K562 (cell line): ENCODE data around the gene PRR36. TPM values are rescaled to one million over a fixed set of nuclear protein-coding genes. Genes with fewer than 3 reads are reported as not detected.

Source experiments
- ATAC-seq: fragments of 200-7000 bp; cut with Tn5 transposase; 3 replicates; pipeline ENCODE4 v1.9.1; 2020; ENCODE audit warnings: moderate library complexity
- BruUV-seq: library from RNA; stranded (reverse); fragments of 400-500 nt; replicated peaks from 2 replicates; lab custom pipeline; 2021; lab: Mats Ljungman, UMichigan
- CTCF ChIA-PET: fragments of 300-600 bp; formaldehyde crosslinking; extraction: SDS; loops from one replicate; lab custom pipeline; 2021; ENCODE audit warnings: low intra/inter-chr PET ratio; lab: Yijun Ruan, JAX
- POLR2A ChIA-PET: fragments of 300-600, 350-650 bp; sonication (Branson Sonifier 250); formaldehyde crosslinking; extraction: SDS; loops from one replicate; lab custom pipeline; 2021; ENCODE audit warnings: antibody characterized with exemption, inconsistent platforms; lab: Yijun Ruan, JAX
- DNase-seq, 4 experiments: peaks; one replicate each; pipeline versions ENCODE4 v3.0.0 to v3.0.0-alpha.2; 2011 to 2018; ENCODE audit warnings: low spot score in 3 of 4, mixed read lengths in 3 of 4; ENCODE audit errors: extremely low read depth in 1 of 4
- FAIRE-seq: peaks from 2 replicates; lab custom pipeline; 2011; peaks lifted over from hg19 to GRCh38; lab: Jason Lieb, UNC
- H2AFZ ChIP-seq: 2 replicates; pipeline ENCODE4 v1.6.0; 2011; ENCODE audit warnings: low read depth, low read length, control low read depth, inconsistent platforms
- H3K27ac ChIP-seq: fragments of 200-600 bp; 3 replicates; pipeline ENCODE4 v1.8.0; 2011; ENCODE audit warnings: low read depth, mild to moderate bottlenecking, control low read depth, inconsistent platforms, low read length, moderate library complexity, mixed read lengths; ENCODE audit errors: extremely low read depth
- H3K27me3 ChIP-seq, 2 experiments: fragments of 300-600 bp in 1 of 2; 2 replicates in 1 of 2; 3 replicates in 1 of 2; pipeline versions ENCODE4 v1.6.0 to v1.8.0; 2011; ENCODE audit warnings: inconsistent platforms in 2 of 2, low read length in 2 of 2, mild to moderate bottlenecking in 1 of 2, mixed read lengths in 1 of 2, moderate library complexity in 1 of 2; ENCODE audit not compliant: control insufficient read depth in 2 of 2, insufficient read depth in 2 of 2
- H3K36me3 ChIP-seq: fragments of 300-600 bp; 3 replicates; pipeline ENCODE4 v1.8.0; 2011; ENCODE audit warnings: mild to moderate bottlenecking, low read length, inconsistent platforms; ENCODE audit not compliant: control insufficient read depth, insufficient read depth
- H3K4me1 ChIP-seq, 2 experiments: fragments of 200-600 bp in 1 of 2; replicated peaks in 1 of 2; 2 replicates in 1 of 2; 3 replicates in 1 of 2; pipeline versions ENCODE4 v1.5.1 to v1.8.0; 2011; ENCODE audit warnings: inconsistent platforms in 2 of 2, low read length in 2 of 2, mild to moderate bottlenecking in 1 of 2, mixed read lengths in 1 of 2, moderate library complexity in 1 of 2; ENCODE audit not compliant: control insufficient read depth in 2 of 2, insufficient read depth in 2 of 2
- H3K4me2 ChIP-seq: 2 replicates; pipeline ENCODE4 v1.6.1; 2011; ENCODE audit warnings: low read length, control low read depth, inconsistent platforms, mixed read lengths; ENCODE audit not compliant: insufficient read depth
- H3K4me3 ChIP-seq: fragments of 200-600 bp; sonication (generic), shearing (Covaris generic); 2 replicates; pipeline ENCODE4 v1.5.1; 2016; ENCODE audit warnings: control low read depth, inconsistent platforms
- H3K79me2 ChIP-seq: fragments of 200-600 bp; 3 replicates; pipeline ENCODE4 v1.8.0; 2011; ENCODE audit warnings: low read length, inconsistent platforms; ENCODE audit not compliant: control insufficient read depth, insufficient read depth
- H3K9ac ChIP-seq, 2 experiments: 2 replicates each; pipeline versions ENCODE4 v1.6.0 to v1.6.1; 2011; ENCODE audit warnings: low read depth in 2 of 2, low read length in 2 of 2, control low read depth in 1 of 2, inconsistent platforms in 1 of 2, mild to moderate bottlenecking in 1 of 2, mixed read lengths in 1 of 2; ENCODE audit not compliant: insufficient read depth in 1 of 2
- H3K9me1 ChIP-seq: one replicate; pipeline ENCODE4 v1.6.0; 2011; ENCODE audit warnings: inconsistent platforms, mild to moderate bottlenecking, low read length, moderate library complexity; ENCODE audit not compliant: control insufficient read depth, insufficient read depth
- H3K9me3 ChIP-seq: replicated peaks from 2 replicates; pipeline ENCODE4 v1.5.1; 2011; ENCODE audit warnings: low read depth, low read length, inconsistent platforms; ENCODE audit not compliant: control insufficient read depth, insufficient read depth
- H4K20me1 ChIP-seq: replicated peaks from 2 replicates; pipeline ENCODE4 v1.6.1; 2011; ENCODE audit warnings: low read length, inconsistent platforms, mixed read lengths; ENCODE audit not compliant: control insufficient read depth, insufficient read depth
- ATF1 ChIP-seq, 2 experiments: fragments of 450-650 bp in 1 of 2; IDR thresholded peaks; 2 replicates each; pipeline ENCODE4 v1.6.1; 2016; ENCODE audit warnings: missing compliant biosample characterization in 1 of 2, missing genetic modification characterization in 1 of 2
- CBFA2T2 ChIP-seq: fragments of 450-650 bp; conservative IDR thresholded peaks from 2 replicates; pipeline ENCODE4 v1.6.1; 2017; ENCODE audit warnings: mild to moderate bottlenecking
- MYBL2 ChIP-seq, 2 experiments: fragments of 450-650 bp in 1 of 2; sonication (generic) in 1 of 2; formaldehyde crosslinking in 1 of 2; IDR thresholded peaks; 2 replicates each; pipeline versions ENCODE4 v1.6.1 to v1.8.1; 2017 to 2022; ENCODE audit warnings: borderline replicate concordance in 1 of 2, inconsistent platforms in 1 of 2, low read depth in 1 of 2, mild to moderate bottlenecking in 1 of 2, missing genetic modification reagents in 1 of 2, moderate library complexity in 1 of 2
- RAD51 ChIP-seq: fragments of 450-650 bp; IDR thresholded peaks from 2 replicates; pipeline ENCODE4 v1.7.1; 2016; ENCODE audit warnings: low read depth, mild to moderate bottlenecking, borderline replicate concordance
- ZNF121 ChIP-seq: sonication (generic); formaldehyde crosslinking; conservative IDR thresholded peaks from 2 replicates; pipeline ENCODE4 v1.8.0; 2022; ENCODE audit warnings: missing genetic modification reagents
- WGBS: fragments of 100-300 bp; shearing (Covaris generic); methylation state at CpG from one replicate; pipeline ENCODE4 v1.1.6; 2016; ENCODE audit warnings: low coverage, mixed read lengths; ENCODE audit not compliant: insufficient coverage; ENCODE audit errors: missing lambda C conversion rate; 5-methylcytosine and 5-hydroxymethylcytosine counted together
- in situ Hi-C: fragments of 300-500 bp; cut with MboI; formaldehyde crosslinking; loops from 4 replicates; pipeline ENCODE4 v1.15.0; 2018; ENCODE audit warnings: inconsistent platforms, mixed read lengths
- intact Hi-C: fragments of 100-400 bp; cut with micrococcal nuclease; formaldehyde crosslinking; loops from 2 replicates; pipeline ENCODE4 v1.14.2; 2022
- polyA plus RNA-seq, 8 experiments: library from polyadenylated mRNA; depleted of rRNA in 4 of 8; stranded (reverse) in 5 of 8; unstranded in 3 of 8; fragments of >200 nt; fragmentation: Nextera tagmentation in 2 of 8; fragmentation: Illumina TruSeq in 1 of 8; extraction: Ambion mirVana in 2 of 8; extraction: Trizol in 1 of 8; gene quantifications; 2 replicates each; pipeline versions ENCODE4 v1.2.1 to v1.2.3, GENCODE V29; 2011 to 2014; ENCODE audit warnings: inconsistent platforms in 1 of 8, missing spikeins in 1 of 8
- total RNA-seq, 7 experiments: library from RNA; depleted of rRNA in 6 of 7; stranded (reverse); fragments of >200 nt in 6 of 7; fragmentation: Illumina TruSeq in 2 of 7; extraction: Trizol in 2 of 7; gene quantifications; 2 replicates each; pipeline versions ENCODE4 v1.2.1 to v1.2.3, GENCODE V29; 2011 to 2021; ENCODE audit warnings: low replicate concordance in 1 of 7
- TF ChIP-seq, protein P1 (sequence below): sonication (generic); formaldehyde crosslinking; IDR thresholded peaks from 2 replicates; pipeline ENCODE4 v1.8.1; 2023; ENCODE audit warnings: missing genetic modification reagents, mild to moderate bottlenecking, borderline replicate concordance
- TF ChIP-seq, protein P2 (sequence below): fragments of 450-650 bp; formaldehyde crosslinking; IDR thresholded peaks from 2 replicates; pipeline ENCODE4 v1.4.0; 2020; ENCODE audit warnings: mild to moderate bottlenecking, mixed read lengths
- TF ChIP-seq, protein P3 (sequence below): sonication (generic); formaldehyde crosslinking; IDR thresholded peaks from 2 replicates; pipeline ENCODE4 v1.9.0; 2022; ENCODE audit warnings: mild to moderate bottlenecking, missing genetic modification reagents
- TF ChIP-seq, protein P4 (sequence below): fragments of 250-450 bp; sonication (Bioruptor Pico); IDR thresholded peaks from 2 replicates; pipeline ENCODE4 v1.4.0; 2020

Gene PRR36
- total and polyA plus RNA-seq, 9 of the 15 experiments (the other 6 are each of a cell fraction or from before 2014, with no cell fraction given): 0.05 to 0.42 (median 0.06) TPM; not detected in 6

DNA sequence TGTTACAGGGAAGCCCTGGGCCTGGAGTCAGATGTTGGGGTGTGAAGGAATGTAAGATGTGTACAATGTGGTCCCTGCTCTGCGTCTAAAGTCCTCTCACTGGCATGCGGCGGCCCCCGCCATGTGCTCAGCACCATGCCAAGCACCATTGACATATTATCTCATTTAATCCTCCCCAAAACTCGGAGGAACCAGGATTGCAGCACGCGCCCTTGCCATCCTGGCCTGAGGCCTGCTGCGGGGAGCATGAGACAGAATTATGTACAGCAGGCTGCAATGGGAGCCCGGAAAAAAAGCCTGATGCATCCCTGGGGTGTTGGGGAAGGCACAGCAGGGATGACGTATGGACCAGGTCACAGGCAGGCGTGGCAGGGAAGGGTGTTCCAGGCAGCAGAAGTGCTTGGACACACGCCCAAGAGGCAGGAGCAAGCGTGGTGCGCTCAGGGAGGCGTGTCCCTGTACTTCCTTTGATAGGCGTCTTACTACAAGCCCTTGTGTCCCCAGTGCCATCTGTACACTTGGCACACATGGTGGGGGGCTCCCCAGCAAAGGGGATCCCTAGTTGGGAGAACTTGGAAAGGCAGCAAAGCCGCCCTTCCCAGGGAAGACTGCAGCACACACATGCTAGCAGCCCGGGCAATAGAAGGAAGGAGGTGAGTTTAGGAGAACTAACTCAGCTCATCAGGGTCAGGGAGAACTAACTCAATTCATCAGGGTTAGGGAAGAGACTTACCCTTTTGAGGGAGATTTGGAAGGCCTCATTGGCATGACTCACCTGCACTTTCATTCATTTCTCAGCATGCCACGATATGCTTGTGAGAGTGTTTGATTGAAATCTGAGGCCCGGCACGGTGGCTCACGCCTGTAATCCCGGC, 40.7 kb downstream of the PRR36 start (continued):
- TF ChIP-seq, protein P1, sequence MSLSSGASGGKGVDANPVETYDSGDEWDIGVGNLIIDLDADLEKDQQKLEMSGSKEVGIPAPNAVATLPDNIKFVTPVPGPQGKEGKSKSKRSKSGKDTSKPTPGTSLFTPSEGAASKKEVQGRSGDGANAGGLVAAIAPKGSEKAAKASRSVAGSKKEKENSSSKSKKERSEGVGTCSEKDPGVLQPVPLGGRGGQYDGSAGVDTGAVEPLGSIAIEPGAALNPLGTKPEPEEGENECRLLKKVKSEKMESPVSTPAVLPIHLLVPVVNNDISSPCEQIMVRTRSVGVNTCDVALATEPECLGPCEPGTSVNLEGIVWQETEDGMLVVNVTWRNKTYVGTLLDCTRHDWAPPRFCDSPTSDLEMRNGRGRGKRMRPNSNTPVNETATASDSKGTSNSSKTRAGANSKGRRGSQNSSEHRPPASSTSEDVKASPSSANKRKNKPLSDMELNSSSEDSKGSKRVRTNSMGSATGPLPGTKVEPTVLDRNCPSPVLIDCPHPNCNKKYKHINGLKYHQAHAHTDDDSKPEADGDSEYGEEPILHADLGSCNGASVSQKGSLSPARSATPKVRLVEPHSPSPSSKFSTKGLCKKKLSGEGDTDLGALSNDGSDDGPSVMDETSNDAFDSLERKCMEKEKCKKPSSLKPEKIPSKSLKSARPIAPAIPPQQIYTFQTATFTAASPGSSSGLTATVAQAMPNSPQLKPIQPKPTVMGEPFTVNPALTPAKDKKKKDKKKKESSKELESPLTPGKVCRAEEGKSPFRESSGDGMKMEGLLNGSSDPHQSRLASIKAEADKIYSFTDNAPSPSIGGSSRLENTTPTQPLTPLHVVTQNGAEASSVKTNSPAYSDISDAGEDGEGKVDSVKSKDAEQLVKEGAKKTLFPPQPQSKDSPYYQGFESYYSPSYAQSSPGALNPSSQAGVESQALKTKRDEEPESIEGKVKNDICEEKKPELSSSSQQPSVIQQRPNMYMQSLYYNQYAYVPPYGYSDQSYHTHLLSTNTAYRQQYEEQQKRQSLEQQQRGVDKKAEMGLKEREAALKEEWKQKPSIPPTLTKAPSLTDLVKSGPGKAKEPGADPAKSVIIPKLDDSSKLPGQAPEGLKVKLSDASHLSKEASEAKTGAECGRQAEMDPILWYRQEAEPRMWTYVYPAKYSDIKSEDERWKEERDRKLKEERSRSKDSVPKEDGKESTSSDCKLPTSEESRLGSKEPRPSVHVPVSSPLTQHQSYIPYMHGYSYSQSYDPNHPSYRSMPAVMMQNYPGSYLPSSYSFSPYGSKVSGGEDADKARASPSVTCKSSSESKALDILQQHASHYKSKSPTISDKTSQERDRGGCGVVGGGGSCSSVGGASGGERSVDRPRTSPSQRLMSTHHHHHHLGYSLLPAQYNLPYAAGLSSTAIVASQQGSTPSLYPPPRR (CRISPR knock-in tag): no peak
- TF ChIP-seq ATF1 (CRISPR knock-in tag; IDR thresholded peaks at IDR 0.05) (no peak), ATF1 (tag; IDR thresholded peaks at IDR 0.05) (peak; percentile 83)

DNA sequence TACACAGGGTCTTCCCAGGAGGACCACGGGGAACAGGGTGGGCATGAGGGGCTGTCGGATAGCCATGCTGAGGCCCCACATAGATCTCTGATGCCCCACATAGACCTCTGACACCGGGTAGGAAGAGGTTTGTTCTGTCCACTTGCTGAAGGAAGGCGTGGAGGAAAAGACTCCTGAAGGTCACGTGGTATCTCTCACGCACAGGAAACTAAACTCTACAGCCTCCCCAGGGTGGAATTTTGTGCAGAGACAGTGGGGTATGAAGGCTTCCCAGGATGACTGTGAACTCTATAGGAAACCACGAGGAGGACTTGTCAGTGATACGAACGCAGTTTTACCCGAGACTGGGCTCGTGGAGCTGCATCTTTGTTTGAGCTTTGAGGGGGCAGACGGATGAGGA, 41.4 kb downstream of the PRR36 start:
- H3K9me1 ChIP-seq: no peaks in the 10 kb centered on the region
- H3K4me2 ChIP-seq: no peak overlapping the region
- in situ Hi-C loops (no loop called here), intact Hi-C loops (no loop called here)
- ATAC-seq (no peak), FAIRE-seq (no peak), DNase-seq (no peak)
- H3K27ac ChIP-seq: no peak overlapping the region
- 0 out of 2 replicates have a peak, but pooled peaks cover 3% of the 10 kb centered on the region for H4K20me1 ChIP-seq
- WGBS: 31% methylated on average over 11 of the region's 12 CpGs
- H3K27me3 ChIP-seq: peaks cover 7 to 13% of the 10 kb centered on the region in 2 experiments; a peak in 4 of 5 replicates
- H3K4me3 ChIP-seq: no peak overlapping the region
- no peaks in the 10 kb centered on the region; the same call in 2 of the 3 replicates for H3K36me3 ChIP-seq
- H3K79me2 ChIP-seq: no peaks in the 10 kb centered on the region
- H2AFZ ChIP-seq: 0 out of 2 replicates have a peak overlapping the region, but pooled peaks have one; percentile 30
- H3K9me3 ChIP-seq: no peaks in the 10 kb centered on the region
- peaks cover 16 to 42% of the 10 kb centered on the region in 2 experiments; a peak in 4 of 5 replicates for H3K4me1 ChIP-seq
- POLR2A ChIA-PET: interaction anchor here (0.6 kb wide), 3 partner anchors 17 to 94 kb away, joined by 3 to 5 read pairs (median 3); no protein-coding TSS in a partner anchor
- no TSS peak for BruUV-seq
- peak overlapping the region in 1 of 2 experiments; percentile 24; a peak in 2 of 4 replicates for H3K9ac ChIP-seq
- CTCF ChIA-PET: no interaction called here
- TF ChIP-seq, protein P2, sequence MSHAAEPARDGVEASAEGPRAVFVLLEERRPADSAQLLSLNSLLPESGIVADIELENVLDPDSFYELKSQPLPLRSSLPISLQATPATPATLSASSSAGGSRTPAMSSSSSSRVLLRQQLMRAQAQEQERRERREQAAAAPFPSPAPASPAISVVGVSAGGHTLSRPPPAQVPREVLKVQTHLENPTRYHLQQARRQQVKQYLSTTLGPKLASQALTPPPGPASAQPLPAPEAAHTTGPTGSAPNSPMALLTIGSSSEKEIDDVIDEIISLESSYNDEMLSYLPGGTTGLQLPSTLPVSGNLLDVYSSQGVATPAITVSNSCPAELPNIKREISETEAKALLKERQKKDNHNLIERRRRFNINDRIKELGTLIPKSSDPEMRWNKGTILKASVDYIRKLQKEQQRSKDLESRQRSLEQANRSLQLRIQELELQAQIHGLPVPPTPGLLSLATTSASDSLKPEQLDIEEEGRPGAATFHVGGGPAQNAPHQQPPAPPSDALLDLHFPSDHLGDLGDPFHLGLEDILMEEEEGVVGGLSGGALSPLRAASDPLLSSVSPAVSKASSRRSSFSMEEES (CRISPR knock-in tag): peak; percentile 81
- TF ChIP-seq, protein P3, sequence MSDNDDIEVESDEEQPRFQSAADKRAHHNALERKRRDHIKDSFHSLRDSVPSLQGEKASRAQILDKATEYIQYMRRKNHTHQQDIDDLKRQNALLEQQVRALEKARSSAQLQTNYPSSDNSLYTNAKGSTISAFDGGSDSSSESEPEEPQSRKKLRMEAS (CRISPR knock-in tag): 0 out of 2 replicates have a peak, but pooled peaks have one; percentile 0
- TF ChIP-seq RAD51 (peak; percentile 85), ZNF121 (CRISPR knock-in tag) (no peak), MYBL2 (IDR thresholded peaks at IDR 0.05; ENCODE audit: low read depth) (no peak), MYBL2 (CRISPR knock-in tag; IDR thresholded peaks at IDR 0.05; ENCODE audit: borderline replicate concordance) (no peak), CBFA2T2 (peak; percentile 51)
- TF ChIP-seq, protein P4, sequence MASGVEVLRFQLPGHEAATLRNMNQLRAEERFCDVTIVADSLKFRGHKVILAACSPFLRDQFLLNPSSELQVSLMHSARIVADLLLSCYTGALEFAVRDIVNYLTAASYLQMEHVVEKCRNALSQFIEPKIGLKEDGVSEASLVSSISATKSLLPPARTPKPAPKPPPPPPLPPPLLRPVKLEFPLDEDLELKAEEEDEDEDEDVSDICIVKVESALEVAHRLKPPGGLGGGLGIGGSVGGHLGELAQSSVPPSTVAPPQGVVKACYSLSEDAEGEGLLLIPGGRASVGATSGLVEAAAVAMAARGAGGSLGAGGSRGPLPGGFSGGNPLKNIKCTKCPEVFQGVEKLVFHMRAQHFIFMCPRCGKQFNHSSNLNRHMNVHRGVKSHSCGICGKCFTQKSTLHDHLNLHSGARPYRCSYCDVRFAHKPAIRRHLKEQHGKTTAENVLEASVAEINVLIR (CRISPR knock-in tag): no peak
